Lung microvascular endothelial cell (primary cell): ENCODE measurements around the gene DLG1. TPM values are rescaled to one million over a fixed set of nuclear protein-coding genes. Genes with fewer than 3 reads are reported as not detected.
A peak's percentile ranks its signal among the peaks of the same experiment; 100 is the strongest.

ENCODE experiments used
- DNase-seq, 2 donors: peaks; one replicate each; pipeline versions ENCODE4 v3.0.0 to v3.0.0-alpha.2; 2010; ENCODE audit warnings: low read depth in 2 of 2
- total RNA-seq: library from RNA; depleted of rRNA; stranded (reverse); fragments of >200 nt; gene quantifications from 2 replicates; pipeline ENCODE4 v1.2.1, GENCODE V29; 2014

DLG1 gene
- total RNA-seq, 1 donor from 2014 or later: 80.2 TPM

DNA sequence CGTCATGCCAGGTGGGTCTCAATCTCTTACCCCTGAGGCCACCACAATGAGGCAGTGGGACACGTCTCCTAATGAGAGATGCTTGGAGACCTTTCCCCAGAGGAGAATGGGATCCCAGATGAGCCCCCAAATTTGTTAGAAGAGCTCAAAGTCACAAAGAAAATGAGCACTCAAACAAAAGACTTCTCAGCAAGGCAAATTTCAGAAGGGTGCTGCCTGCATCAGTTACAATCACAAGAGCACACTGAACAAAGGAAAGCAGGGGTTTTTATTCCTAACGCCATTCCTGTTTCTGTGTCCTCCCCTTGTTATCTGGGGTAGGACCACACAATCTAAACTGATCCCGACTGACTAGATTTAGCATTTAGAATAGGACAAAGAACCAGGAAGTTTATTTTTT is 50.1 kb downstream of the DLG1 start:
- no peak for DNase-seq

- no peak for DNase-seq
Measured at GRCh38 chr3:197244751-197245150, 53.7 kb downstream of the DLG1 start.

- DNase-seq: no peak
Measured at GRCh38 chr3:197242784-197243432, 55.5 kb downstream of the DLG1 start.

DNA sequence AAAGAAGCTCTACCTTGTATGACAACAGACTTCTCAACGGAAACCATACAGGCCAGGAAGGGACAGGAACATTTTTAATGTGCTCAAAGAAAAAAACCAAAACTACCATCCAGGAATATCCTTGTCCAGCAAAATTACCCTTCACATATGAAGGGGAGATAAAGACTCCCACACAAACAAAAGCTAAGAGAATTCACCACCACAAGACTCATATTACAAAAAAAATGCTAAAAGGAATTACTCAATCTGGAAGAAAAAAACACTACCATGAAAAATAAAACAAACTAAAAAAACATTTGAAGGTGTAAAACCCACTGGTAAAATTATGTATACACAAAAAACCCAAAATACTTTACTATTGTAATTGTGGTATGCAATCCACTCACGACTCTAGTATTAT is 57.2 kb downstream of the DLG1 start:
- DNase-seq: no peak

- peak in 1 of 2 donors; percentile 61 for DNase-seq
Measured at GRCh38 chr3:197239857-197240256, 58.6 kb downstream of the DLG1 start.

DNA sequence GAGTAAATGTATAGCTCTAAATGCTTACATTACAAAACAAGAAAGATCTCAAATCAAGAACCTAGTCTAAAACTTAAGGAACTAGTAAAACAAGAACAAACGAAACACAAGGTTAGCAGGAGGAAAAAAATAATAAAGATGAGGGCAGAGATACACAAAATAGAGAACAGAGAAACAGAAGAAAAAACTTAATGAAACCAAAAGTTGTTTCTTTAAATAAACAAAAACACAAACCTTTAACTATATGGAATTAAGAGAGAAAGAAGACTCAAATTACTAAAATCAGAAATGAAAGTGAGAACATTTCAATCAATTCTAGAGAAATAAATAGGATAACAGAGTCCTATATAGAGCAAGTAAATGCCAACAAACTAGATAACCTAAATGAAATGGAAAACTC is 59.6 kb downstream of the DLG1 start:
- DNase-seq: no peak

DNA sequence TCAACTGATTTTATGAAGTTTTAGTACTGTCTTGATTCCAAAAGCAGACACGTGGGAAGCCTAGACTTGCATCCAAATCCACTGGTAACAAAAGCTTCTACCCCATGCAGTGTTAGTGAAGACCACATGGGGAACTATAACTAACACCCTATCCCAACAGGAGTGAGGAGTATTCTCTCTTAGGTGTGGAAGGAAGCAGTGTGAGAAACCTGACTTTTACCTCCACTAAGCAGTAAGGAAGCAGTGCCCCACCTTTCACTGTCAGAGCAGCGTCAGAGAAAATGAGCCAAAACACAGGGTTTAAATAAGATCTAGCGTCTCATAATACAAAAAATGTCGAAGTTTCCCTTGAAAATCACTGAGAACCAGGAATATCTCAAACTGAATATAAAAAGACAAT is 60.5 kb downstream of the DLG1 start:
- DNase-seq: no peak

DNA sequence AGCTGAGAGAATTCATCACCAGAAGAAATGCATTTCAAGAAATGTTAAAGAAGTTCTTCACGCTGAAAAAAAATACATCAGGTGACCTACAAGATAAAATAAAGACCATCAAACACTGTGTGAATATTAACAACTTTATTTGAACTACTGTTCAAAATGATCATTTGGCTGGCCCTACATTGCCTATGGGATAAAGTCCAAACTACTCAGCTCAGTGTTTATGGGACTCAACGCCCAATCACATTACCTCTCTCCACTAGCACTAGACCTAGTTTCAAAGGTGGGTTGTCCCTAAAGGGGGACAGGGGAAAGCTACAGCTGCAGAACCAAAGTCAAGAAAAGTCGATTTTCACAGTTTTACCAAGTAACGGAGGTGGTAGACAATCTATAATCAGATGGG is 62.0 kb downstream of the DLG1 start:
- no peak for DNase-seq

GRCh38 chr3:197234947-197235914 is 63.2 kb downstream of the DLG1 start:
- no peak for DNase-seq

- no peak for DNase-seq
Measured at GRCh38 chr3:197231321-197231720, 67.1 kb downstream of the DLG1 start.

- DNase-seq: no peak
Measured at GRCh38 chr3:197229836-197230235, 68.6 kb downstream of the DLG1 start.

- DNase-seq: no peak
Measured at GRCh38 chr3:197229178-197229577, 69.2 kb downstream of the DLG1 start.

DNA sequence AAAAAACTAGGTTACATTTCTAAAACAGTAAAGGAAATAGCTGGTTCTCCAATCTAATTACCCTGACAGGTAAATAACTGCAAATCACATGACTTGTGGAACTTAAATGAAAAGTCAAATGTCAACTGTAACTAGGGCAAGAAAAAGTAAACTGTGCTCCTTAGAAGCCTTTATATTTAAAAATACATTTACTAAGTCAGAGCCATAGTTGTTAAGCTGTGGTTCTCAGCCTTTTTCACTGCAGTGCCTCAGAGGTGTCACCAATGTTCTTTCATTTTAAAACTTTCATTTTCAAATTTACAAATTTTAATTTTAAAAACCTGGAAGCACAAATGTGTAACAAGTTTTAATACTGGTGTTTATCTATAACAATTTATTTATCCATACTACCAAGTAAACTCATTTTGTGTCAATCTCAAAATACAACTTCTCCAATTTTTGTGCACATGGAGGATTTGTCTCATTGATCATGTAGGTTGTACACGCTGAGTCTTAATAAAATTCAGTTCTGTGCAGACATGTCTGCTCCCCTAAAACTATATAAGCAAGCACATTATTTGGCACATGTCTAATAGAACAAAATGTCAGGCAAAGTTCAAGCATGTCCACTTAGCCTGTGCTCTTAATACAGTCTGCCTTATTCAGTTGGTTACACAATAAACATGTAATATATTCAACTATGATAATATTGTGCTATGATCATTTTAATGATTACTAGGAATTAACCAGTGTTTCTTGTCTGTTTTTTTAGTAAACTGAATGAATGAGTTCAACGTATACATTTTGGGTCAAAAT is 70.4 kb downstream of the DLG1 start:
- DNase-seq: no peak

GRCh38 chr3:197226179-197226578 is 72.2 kb downstream of the DLG1 start:
- DNase-seq: no peak

DNA sequence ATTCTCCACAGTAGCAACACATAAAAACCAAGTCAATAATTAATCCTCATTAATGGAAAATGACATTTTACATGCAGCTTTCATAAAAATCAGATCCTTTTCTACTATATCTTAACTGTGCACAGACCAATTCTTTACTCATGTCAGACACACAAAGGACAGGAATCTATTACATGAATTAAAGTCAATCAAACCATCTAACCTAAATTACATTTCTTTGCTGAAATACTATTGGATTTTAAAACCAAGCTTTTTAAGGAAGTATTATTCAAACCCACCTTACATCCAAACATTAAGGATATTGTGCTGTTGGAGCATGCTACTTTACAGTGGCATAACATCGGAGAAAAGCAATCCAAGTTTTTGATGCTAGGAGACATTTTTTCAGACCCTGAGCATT is 72.8 kb downstream of the DLG1 start:
- no peak for DNase-seq

DNA sequence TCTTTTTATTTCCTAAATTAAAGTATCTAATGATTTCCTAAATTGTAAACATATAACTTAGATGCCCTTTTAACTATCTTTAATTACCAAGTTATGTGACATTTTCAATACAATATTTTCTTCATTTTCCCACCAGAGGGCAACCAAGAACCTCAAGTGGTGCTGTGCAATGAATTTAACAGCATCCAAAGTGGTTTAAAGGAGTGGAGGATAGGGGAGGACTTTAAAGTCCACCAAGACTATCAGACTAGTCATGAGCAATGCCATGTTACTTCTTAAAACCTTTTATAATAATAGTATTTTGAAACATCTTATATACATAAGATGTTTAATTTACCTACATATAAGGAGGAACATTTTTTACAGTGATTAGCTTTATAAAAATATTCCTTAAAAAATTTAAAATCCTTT is 74.4 kb downstream of the DLG1 start:
- DNase-seq: peak; percentile 65 to 72

DNA sequence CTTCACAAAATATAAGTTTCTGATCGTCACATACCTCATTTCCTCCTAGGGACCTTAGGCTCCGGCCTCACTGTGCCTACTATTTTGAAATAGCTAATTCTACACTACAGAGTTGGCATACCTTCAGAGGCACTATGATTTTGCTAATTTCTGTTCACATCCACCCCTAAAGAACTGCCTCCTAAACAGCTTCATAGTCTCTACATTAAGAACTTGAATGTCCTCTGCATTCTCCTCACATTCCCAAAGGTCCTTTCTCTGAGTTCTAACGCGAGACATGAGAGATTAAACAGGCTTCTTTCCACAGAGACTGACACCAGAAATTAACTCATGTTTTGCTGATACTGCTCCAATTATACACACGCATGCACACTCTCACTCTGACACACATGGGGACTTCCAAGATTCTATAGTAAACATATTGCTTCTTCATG is 75.5 kb downstream of the DLG1 start:
- no peak for DNase-seq

DNA sequence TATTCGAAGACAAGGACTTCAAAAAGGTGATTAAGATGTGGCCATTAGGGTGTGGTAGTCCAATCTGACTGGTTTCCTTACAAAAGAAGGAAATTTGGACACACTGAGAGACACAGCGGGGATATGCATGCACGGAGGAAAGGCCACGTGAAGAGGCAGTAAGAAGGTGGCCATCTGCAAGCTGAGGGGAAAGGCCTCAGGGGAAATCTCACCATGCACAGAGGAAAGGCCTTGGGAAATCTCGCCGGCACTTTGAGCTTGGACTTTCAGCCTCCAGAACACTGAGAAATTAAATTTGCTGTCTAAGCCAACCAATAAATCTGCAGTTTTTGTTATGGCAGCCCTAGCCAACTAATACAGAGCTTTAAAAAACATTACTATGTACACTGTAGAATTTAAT is 78.8 kb downstream of the DLG1 start:
- DNase-seq: no peak

GRCh38 chr3:197218210-197218609 is 80.2 kb downstream of the DLG1 start:
- no peak for DNase-seq

DNA sequence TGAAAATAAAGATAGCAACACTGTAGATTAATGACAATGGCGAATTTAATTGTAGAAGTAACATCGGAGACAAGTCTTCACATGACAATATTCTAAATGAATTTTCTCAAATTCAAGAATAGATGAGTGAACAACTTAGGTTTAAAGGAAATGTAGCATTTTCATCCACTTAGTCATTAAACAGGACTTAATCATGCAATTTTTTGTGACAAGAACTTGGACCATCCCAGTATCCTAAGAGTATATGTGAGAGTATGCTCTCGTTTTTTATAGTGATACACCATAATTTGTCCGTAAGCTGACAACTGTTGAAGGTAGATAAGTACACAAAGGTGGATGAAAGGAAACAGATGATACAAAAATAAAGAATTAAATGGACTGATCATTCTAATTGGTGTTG is 81.5 kb downstream of the DLG1 start:
- peak in 1 of 2 donors; percentile 33 for DNase-seq

DNA sequence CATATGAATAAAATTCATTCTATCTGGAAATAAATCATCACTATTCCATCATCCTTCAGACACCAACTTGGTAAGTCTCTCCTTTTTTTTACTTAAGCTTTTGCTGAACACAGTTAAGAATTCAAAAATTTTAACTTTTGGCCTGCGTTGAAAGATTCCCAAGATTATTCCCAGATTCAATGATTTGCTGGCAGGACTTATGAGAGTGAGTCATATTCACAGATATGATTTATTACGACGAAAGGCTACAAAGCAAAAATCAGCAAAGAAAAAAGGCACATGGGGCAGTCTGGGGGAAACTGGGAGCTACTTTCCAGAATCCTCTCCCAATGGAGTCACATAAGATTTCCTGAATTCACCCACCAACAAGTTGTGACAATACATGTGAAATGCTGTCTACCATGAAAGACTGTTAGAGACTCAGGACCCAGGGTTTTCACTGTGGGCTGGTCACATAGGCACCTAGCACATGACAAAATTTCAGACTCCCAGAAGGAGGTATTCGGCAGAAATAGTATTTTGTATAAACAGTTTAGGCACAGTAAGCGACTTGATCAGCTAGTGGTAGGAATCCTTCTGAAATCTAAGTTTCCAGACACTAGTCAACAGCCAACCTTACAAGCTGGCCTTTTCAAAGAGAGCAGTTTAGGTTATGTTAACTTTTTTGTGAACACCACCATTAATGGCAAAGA is 82.1 kb downstream of the DLG1 start:
- peak; percentile 39 to 75 for DNase-seq
